ENCODE results near the gene SYCP2L. TPM values are rescaled to one million over a fixed set of nuclear protein-coding genes. Genes with fewer than 3 reads are reported as not detected.
"Not testable (repeated sequence)": the region's sequence is repeated elsewhere in the genome, so short reads cannot be mapped to it uniquely, and the experiment has no call there.

Gene SYCP2L
- total RNA-seq, 4 donors from 2014 or later, result 0.13 to 2.9 (median 0.70) TPM

DNA sequence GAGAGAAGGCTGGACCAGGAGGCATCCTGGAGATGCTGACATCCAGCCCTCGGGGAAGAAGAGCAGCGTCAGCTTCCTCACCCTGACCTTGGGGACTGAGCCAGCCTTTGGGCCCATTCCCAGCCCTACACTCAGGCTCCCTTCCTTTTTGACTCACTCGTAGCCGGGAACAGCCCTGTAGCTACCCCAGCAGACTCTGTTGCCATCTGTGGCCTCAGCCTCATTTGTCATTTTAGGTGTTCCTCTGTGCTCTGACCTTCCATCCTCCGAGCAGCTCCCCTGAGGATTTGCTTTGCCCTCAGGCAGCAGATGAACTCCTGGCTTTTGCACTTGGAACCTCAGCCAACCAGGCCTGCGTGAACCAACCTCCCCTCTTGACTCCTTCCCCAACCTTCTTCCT, 89.7 kb downstream of the SYCP2L start:
- no peak for TF ChIP-seq CTCF (IDR thresholded peaks at IDR 0.05)
- TF ChIP-seq POLR2AphosphoS5 (IDR thresholded peaks at IDR 0.05), result no peak
- TF ChIP-seq POLR2A (IDR thresholded peaks at IDR 0.05; ENCODE audit: low read depth), result no peak
- TF ChIP-seq EP300 (IDR thresholded peaks at IDR 0.05), result no peak
- Histone ChIP-seq H3K4me3 (no peak overlapping the region), H3K36me3 (no peaks in the 10 kb centered on the region), H3K27ac (replicated peaks in 1 of 4) (no peak overlapping the region), H3K4me1 (no peaks in the 10 kb centered on the region), H3K27me3 (no peaks in the 10 kb centered on the region), H3K9me3 (no peaks in the 10 kb centered on the region)
- intact Hi-C loops (cut with DNase I), result no loop called here
- DNase-seq (ENCODE audit: extremely low spot score), result peak; percentile 91
- WGBS, result 73% methylated on average over 6 of the region's 6 CpGs

- no peak overlapping the region for H3K27ac ChIP-seq (replicated peaks in 1 of 4)
- H3K27me3 ChIP-seq, result no peaks in the 10 kb centered on the region
- TF ChIP-seq POLR2AphosphoS5 (IDR thresholded peaks at IDR 0.05) (no peak), EP300 (IDR thresholded peaks at IDR 0.05) (no peak), POLR2A (IDR thresholded peaks at IDR 0.05; ENCODE audit: low read depth) (no peak), CTCF (IDR thresholded peaks at IDR 0.05) (no peak)
- intact Hi-C loops (cut with DNase I), result no loop called here
- no peaks in the 10 kb centered on the region for H3K36me3 ChIP-seq
- DNase-seq (ENCODE audit: extremely low spot score), result no peak
- no peak overlapping the region for H3K4me3 ChIP-seq
- H3K9me3 ChIP-seq, result no peaks in the 10 kb centered on the region
- 95% methylated on average over 5 of the region's 5 CpGs for WGBS
- no peaks in the 10 kb centered on the region for H3K4me1 ChIP-seq
These were observed 90.5 kb downstream of the SYCP2L start for GRCh38 chr6:10977231-10977968.

DNA sequence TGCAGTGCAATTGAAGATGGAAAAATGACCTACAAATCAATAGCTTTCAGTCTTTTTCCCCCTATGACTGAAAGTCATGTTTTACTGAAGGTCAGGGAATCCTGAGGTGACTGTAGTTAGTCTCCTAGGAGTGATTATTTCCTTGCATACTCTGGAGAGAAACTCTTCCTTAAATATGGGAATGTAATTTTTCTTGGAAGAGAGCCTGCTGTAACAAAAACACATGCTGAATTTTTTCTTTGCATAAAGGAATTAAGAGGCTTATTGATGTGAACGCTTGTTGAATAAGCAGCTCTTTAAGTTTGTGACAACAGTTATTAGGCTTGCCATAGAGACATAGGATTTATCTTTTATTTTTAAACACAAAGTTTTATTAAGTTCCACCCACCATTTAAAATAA, 92.8 kb downstream of the SYCP2L start:
- H3K36me3 ChIP-seq, result no peaks in the 10 kb centered on the region
- H3K27me3 ChIP-seq, result no peaks in the 10 kb centered on the region
- intact Hi-C loops (cut with DNase I), result no loop called here
- no peaks in the 10 kb centered on the region for H3K9me3 ChIP-seq
- no peaks in the 10 kb centered on the region for H3K4me1 ChIP-seq
- no peak overlapping the region for H3K4me3 ChIP-seq
- TF ChIP-seq POLR2A (IDR thresholded peaks at IDR 0.05; ENCODE audit: low read depth), result no peak
- no peak for TF ChIP-seq POLR2AphosphoS5 (IDR thresholded peaks at IDR 0.05)
- WGBS, result 32% methylated on average over 1 of the region's 1 CpG
- H3K27ac ChIP-seq (replicated peaks in 1 of 4), result no peak overlapping the region
- DNase-seq (ENCODE audit: extremely low spot score), result no peak

- Histone ChIP-seq H3K36me3 (no peaks in the 10 kb centered on the region), H3K4me1 (no peaks in the 10 kb centered on the region), H3K27ac (replicated peaks in 1 of 4) (no peak overlapping the region), H3K4me3 (no peak overlapping the region), H3K9me3 (no peaks in the 10 kb centered on the region), H3K27me3 (no peaks in the 10 kb centered on the region)
- TF ChIP-seq POLR2AphosphoS5 (IDR thresholded peaks at IDR 0.05), result no peak
- no peak for TF ChIP-seq POLR2A (IDR thresholded peaks at IDR 0.05; ENCODE audit: low read depth)
- no peak for TF ChIP-seq EP300 (IDR thresholded peaks at IDR 0.05)
- TF ChIP-seq CTCF (IDR thresholded peaks at IDR 0.05), result no peak
- WGBS, result 100% methylated on average over 1 of the region's 1 CpG
- intact Hi-C loops (cut with DNase I), result no loop called here
- no peak for DNase-seq (ENCODE audit: extremely low spot score)
These were observed 94.6 kb downstream of the SYCP2L start for GRCh38 chr6:10981409-10981808.

- H3K9me3 ChIP-seq; H3K4me1 ChIP-seq; intact Hi-C loops (cut with DNase I); H3K4me3 ChIP-seq; H3K36me3 ChIP-seq; H3K27me3 ChIP-seq; H3K27ac ChIP-seq (replicated peaks in 1 of 4); DNase-seq (ENCODE audit: extremely low spot score): not testable (repeated sequence)
- 78% methylated on average over 2 of the region's 2 CpGs for WGBS
These were observed 98.1 kb downstream of the SYCP2L start for GRCh38 chr6:10984959-10985358.

DNA sequence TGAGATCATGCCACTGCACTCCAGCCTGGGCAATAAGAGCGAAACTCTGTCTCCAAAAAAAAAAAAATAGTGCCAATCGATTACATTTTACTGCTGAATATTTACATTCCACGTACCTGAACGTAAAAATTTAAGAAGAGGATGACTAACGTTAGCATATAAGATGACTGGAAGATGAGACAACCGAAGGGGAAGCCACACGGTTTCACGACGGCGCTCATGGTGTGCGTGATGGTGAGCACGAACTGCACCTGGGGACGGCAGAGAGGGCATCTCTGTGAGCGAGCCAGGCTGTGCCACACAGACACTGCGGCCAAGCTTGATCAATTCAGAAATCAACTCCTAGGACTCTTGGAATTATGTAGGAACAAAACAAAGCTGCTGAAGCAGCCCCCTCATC, 102.7 kb downstream of the SYCP2L start:
- intact Hi-C loops (cut with DNase I), result no loop called here
- Histone ChIP-seq H3K4me1 (no peaks in the 10 kb centered on the region), H3K9me3 (no peaks in the 10 kb centered on the region), H3K27ac (replicated peaks in 1 of 4) (no peak overlapping the region), H3K36me3 (no peaks in the 10 kb centered on the region), H3K27me3 (no peaks in the 10 kb centered on the region), H3K4me3 (no peak overlapping the region)
- no peak for DNase-seq (ENCODE audit: extremely low spot score)
- TF ChIP-seq POLR2AphosphoS5 (IDR thresholded peaks at IDR 0.05) (no peak), CTCF (IDR thresholded peaks at IDR 0.05) (no peak), POLR2A (IDR thresholded peaks at IDR 0.05; ENCODE audit: low read depth) (no peak), EP300 (IDR thresholded peaks at IDR 0.05) (no peak)
- WGBS, result 91% methylated on average over 15 of the region's 15 CpGs
